HG02938 (cell line): ENCODE measurements around the gene SALL3.

Experiments used
- ATAC-seq: cut with Tn5 transposase; IDR thresholded peaks from one replicate; pipeline ENCODE4 v1.9.1; 2021; ENCODE audit warnings: mild to moderate bottlenecking, moderate library complexity; ENCODE audit not compliant: unreplicated experiment

The SALL3 gene

DNA sequence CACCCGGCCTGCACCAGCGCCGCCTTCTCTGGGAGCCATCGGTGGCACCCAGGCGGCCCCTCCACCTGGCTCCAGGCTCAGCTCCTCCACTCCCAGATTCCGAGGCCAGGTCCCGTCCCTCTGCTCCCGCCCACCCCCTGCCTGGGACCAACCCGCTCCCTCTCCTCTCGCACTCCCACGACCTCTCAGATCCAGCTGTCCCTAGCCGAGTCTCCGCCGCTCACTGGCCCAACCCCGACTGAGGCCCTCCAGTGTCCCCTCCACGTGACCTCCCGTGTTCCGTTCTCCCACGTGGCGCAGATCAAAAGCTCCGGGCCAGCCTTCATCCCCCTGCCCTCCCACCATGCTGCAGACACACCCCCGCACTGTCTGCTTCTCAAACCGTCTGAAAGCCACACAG is 14.4 kb upstream of the SALL3 start:
- ATAC-seq = no peak

DNA sequence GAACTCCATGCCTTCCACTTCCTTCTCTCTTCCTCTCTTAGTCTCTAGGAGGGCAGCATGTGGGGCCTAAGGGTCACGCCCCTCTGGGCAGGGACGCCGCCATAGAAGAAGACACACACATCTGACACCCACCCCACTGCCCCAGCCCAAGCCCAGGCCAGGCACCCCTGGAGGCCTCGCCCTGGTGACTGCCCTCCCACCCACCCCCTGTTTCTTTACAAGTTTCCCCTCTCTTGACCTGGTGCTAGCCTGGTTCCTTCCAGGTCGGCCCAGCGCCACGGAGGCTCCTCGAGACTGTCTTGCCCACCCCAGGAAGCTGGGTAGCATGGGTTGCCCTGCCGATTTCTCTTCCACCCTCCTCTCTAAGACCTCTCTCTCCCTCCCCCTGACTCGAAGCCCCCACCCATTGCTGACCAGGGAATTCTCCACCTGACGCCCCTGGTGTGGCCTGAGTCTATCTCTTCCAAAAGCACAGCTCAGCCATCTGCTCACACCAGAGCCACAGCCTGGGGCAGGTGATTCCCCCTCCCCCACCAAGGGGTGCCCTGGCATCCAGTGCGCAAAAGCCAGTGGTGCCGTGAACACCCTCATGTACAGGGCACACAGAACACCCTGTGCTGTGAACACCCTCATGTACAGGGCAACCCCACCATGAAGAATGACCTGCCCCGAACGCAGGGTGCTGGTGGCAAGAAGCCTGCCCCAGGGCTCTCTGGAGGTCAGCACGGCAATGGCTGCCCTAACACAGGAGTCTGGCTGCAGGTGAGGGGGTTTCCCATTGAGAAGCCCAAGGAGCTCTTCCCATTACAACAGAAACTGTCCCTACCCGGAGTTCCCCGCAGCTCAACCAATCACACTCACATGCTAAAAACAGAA is 13.5 kb upstream of the SALL3 start:
- no peak for ATAC-seq

DNA sequence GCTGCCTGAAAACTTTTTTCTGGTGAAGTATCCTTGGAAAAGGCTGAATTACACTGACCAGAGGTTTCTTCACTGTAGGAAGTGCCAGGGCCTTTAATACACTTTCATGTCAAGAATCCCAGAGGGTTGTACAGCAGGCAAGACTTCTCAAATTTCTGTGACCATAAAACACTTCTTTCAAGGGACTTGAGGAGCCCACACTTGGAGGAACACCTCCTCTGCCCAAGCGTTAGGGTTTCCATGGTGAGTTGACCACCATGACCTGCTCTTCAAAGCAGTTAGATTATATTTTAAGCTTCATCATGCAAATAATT is 12.9 kb upstream of the SALL3 start:
- no peak for ATAC-seq

DNA sequence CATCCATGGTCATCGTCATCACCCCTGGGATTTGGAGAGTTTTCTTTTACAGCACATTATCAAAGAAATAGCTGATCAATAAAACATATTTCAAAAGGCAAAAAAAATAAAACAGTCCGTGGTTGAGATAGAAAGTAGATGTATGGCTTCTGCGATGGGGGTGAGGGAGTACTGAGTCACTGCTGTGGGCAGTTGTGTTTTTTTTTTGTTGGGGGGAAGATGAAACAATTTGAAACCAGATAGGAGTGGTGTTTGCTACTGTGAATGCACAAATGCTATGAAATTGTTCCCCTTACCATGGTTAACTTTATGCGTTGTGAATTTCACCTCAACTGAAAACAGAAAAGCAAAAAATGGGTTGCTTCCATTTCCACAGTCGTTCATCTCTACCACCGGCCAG is 11.9 kb upstream of the SALL3 start:
- ATAC-seq = no peak

GRCh38 chr18:78969574-78970315 is 9.9 kb upstream of the SALL3 start:
- no peak for ATAC-seq

GRCh38 chr18:78970774-78971333 is 8.8 kb upstream of the SALL3 start:
- ATAC-seq = no peak

GRCh38 chr18:78971511-78972245 is 7.9 kb upstream of the SALL3 start:
- no peak for ATAC-seq

GRCh38 chr18:78972385-78972918 is 7.2 kb upstream of the SALL3 start:
- no peak for ATAC-seq

- ATAC-seq = no peak
Observed at GRCh38 chr18:78972930-78973331, 6.7 kb upstream of the SALL3 start.

GRCh38 chr18:78973357-78974083 is 6.1 kb upstream of the SALL3 start:
- no peak for ATAC-seq

DNA sequence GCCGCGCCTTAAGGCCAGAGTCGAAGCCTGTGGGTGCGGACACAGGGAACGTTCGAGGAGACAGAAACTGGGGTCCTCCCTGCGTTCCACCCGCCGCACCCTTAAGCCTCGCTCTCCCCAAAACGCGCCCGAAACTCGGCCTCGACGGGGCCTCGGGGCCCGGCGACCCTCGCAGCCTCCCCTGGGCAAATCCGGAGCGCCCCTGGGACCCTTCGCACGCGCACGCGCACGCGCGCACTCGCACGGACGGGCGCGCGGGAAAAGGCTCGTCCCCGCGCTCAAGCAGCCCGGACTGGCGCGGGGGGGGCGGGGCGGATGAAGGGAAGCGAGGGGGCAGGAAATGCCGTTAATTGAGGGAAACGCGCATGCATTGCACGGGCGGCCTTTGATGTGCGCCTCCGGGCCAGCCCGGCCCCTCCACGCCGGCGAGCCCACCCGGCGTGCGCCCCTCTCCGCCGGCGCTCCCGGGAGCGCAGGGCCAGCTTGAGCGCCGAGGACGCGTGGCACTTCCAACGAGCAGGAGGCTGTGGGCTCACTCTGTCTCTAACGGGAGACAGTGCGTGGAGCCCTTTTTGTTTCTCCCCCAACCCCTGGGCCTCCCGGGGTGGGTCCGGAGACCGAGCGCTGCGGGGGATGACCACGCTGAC is 5.4 kb upstream of the SALL3 start:
- no peak for ATAC-seq

DNA sequence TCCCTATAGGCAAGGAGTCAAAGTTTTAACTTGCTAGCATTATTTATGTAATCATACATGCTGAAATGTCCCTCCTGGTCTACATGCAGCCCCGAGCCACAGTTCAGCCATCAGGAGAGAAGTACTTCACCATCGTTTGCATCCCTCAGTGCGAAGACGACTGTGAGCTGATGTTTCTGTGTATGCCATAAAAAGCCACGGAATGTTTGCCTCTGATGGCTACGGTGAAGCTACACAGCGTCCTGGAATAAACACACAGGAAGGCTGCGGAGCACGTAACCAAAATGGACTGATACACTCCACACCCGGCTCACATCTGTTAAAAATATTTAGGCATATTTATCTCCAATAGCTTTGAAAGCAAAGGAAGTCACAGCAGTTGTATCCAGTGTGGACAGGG is 4.3 kb upstream of the SALL3 start:
- ATAC-seq = no peak

DNA sequence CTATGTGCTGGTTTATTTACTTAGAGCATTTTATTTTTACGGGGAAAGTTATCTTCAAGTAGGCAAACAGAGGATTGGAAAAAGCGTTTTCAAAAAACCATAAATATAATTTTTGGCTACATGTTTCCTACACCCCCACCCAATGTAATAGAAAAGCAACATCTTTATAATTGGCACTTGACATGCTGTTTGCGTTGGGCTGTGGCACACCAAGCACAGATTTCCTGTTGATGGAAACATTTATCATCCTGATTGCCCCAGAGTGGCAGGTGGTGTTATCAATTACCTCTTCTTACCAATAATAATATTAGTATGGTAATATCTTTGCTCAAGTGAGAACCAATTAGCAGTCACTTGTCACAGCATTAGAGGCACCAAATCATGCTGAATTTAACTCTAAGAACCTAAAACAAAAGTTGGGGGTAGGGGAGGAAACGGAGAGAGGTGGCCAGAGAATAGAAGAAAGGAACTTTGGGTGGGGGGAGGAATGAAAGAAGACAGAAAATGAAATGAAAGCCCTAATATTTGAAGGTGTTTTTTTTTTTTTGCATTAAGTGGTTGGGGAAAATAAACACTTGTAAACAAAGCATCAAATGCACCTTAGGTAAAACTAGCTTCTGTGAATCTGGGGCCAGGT is 3.8 kb upstream of the SALL3 start:
- ATAC-seq = no peak

GRCh38 chr18:78976765-78977636 is 2.6 kb upstream of the SALL3 start:
- no peak for ATAC-seq

GRCh38 chr18:78977637-78978348 is 1.8 kb upstream of the SALL3 start:
- no peak for ATAC-seq

GRCh38 chr18:78978349-78979055 is 1.1 kb upstream of the SALL3 start:
- ATAC-seq = no peak

DNA sequence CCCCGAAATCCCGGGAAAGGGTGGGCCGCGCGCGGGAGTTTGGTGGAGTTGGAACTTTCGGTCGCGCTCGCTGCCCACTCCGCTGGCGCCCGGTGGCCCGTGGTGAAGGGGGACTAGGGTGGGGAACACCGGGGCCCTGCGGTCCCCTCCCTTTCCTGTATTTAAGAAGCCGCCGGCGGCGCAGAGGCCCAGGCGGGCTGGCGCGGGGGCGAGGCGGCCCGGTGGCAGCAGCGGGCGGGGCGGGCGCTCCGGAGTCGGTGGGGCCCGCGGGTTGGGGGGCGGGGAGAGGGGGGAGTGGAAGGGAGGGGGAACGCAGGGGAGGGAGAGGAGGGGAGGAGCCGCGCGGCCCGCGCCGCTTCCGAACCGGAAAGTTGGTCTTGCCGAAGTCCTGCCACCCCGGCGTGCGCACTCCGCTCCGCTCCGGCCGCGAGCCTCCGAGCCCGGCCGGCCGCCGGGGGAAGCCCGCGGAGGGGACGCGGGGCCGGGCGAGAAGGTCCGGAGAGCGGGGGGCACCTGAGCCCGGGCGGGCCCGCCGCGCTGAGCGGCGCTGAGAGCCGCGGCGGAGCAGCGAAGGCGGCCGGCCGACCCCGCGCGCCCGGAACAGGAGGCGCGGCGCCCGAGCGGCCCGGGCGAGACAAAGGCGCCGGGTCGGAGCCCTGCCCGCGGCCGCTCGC is 425 bp upstream of the SALL3 start:
- no peak for ATAC-seq
